Left renal cortex interstitium (tissue), 4 donors: ENCODE data around the gene MCL1. TPM values are rescaled to one million over a fixed set of nuclear protein-coding genes. Genes with fewer than 3 reads are reported as not detected.
"Not testable (repeated sequence)": the region's sequence is repeated elsewhere in the genome, so short reads cannot be mapped to it uniquely, and the experiment has no call there.

Source experiments
- DNase-seq, 4 donors: peaks; one replicate each; pipeline ENCODE4 v3.0.0-alpha.2; 2013; ENCODE audit warnings: low read depth in 4 of 4, low spot score in 2 of 4, missing footprints in 1 of 4
- polyA plus RNA-seq, 4 donors: library from polyadenylated mRNA; unstranded; fragments of 120-200 nt; gene quantifications; one replicate each; pipeline ENCODE4 v1.2.1, GENCODE V29; 2013; ENCODE audit not compliant: insufficient read length in 4 of 4

The MCL1 gene
- 100 to 1,000 TPM; 142 to 214 (median 160) TPM for polyA plus RNA-seq

GRCh38 chr1:150579110-150579944 is at the start of gene MCL1:
TSS of gene MCL1 (minus strand) at chr1:150579610. CDS start at chr1:150579530, 80 bp downstream.
- peak; percentile 84 to 93 (median 88) for DNase-seq

- DNase-seq: no peak
These were observed 49.3 kb upstream of the MCL1 start for GRCh38 chr1:150628766-150629114.

GRCh38 chr1:150627826-150628410 is 48.5 kb upstream of the MCL1 start:
- no peak for DNase-seq

DNA sequence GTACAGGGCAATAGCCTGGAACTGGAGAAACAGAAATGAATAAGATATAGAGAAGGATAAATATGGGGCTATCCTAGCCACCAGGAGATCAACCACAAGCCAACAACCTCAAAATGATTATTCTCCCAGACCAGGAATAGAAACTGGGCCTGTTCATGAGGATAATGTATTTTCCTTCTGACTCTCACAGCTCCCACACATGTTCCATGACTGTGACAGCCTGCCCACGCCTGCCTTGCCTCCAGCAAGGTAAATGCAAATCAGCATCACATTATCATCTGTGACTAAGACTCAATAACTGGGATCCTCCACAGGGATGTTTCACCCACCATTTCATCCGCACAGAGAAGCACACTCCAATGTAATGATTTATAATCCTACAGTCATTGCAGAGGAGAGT is 46.7 kb upstream of the MCL1 start:
- DNase-seq: no peak

DNA sequence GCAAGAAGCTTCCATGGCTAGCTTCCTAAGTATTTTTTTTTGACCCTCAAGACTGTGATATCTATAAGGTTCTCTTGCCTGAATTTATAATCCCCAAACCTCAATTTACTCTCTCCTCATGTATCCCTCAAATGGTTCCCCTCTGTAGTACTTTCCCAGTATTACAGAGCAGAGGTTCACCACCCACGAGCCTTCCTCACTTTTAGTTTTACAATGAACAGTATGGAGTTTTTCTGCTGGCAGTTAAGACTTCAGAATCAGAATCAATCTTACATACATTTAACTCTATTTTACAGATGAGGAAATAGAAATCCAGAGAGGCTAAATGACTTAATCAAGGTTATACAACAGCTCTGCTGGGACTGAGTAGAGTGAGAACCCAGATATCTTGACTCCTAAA is 45.1 kb upstream of the MCL1 start:
- DNase-seq: not testable (repeated sequence)

- DNase-seq: not testable (repeated sequence)
These were observed 44.7 kb upstream of the MCL1 start for GRCh38 chr1:150624134-150624533.

- no peak for DNase-seq
These were observed 43.0 kb upstream of the MCL1 start for GRCh38 chr1:150622303-150622975.

GRCh38 chr1:150621497-150622302 is 42.3 kb upstream of the MCL1 start:
- DNase-seq: peak in 1 of 4 donors; percentile 29

DNA sequence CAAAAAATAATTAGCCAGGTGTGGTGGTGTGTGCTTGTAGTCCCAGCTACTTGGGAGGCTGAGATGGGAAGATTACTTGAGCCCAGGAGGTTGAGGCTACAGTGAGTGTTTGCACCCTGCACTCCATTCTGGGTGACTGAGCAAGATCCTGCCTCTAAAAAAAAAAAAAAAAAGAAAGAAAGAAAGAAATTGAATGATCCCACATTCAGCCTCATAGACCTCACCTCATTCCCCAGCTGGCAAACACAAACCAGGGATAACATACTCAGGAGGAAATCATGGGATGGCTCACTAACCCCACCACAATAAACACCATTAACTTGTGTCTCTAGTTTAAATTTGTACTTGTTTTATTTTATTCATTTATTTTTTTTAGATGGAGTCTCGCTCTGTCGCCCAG is 41.5 kb upstream of the MCL1 start:
- no peak for DNase-seq

DNA sequence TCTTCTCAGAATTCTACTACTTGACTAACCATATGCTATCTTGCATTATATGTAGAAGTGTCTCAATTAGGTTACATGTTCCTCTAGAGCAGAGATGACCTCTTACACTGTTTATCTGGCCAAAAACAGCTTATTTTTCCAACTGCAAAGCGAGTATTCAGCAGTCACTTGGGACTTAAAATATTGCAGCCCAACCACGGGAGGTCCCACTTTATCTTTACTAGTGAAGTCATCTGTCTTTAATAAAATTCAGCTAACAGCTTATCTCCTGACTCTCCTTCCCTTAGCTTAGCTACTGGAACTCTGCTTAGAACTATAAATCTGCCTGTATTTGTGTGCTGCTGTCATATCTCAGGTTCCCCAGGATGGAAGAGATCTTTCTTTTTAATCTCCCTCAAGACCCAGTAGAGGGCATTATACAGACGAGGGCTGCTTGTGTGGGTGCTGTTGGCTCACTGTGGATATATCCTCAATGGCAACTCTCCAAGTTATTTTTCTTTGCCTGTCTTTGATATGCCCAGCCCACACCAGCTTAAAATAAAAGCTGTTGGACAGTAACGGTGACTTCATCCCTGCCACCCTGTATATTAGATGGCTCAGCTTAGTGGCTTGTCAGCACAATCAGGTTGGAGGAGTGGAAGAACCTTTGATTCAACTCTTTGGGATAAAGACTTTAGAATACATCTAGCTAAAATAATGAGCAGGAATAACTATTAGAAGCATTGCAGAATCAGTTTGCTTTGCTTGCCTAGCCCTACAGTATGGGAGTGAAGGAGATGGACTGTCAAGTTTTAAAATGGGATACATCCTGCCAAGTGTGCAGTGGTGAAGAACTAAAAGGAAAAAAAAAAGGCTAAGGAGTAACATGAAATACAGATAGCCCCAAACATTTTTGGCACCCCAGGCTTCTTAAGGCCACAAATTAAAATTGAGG is 40.4 kb upstream of the MCL1 start:
- DNase-seq: no peak

DNA sequence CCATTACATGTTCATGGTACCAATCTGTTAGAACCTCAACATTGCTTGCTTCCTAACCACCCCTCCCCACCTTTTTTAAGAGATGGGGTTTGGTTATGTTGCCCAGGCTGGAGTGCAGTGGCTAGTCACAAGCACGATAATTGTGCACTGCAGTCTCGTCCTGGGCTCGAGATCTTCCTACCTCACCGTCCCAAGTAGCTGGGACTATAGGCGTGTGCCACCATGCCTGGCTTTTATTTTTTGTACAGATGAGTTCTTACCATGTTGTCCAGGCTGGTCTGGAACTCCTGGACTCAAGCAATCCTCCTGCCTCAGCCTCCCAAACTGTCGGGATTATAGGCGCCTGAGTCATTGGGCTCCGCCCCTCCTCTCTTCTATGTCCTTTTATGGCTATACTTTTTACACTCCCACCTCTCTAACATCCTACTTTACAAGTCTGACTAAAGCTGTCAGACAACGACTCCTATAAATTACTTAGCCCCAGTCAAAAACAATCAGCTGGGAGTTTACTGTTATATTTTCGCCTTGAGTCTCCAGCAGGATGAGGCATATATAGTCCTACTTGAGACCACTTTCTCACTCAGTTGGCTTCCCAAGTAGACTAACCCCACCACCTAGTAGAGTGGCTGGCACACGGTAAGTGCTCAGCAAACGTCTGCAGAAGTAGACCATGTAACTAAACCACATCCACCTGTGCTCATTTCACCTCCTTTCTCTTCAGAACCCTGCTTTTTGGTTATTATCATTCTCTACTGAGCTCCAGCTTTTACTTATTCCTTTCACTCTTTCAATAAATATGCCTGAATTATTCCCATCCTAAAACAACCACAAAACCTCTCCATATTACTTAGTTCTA is 36.2 kb upstream of the MCL1 start:
- DNase-seq: no peak

DNA sequence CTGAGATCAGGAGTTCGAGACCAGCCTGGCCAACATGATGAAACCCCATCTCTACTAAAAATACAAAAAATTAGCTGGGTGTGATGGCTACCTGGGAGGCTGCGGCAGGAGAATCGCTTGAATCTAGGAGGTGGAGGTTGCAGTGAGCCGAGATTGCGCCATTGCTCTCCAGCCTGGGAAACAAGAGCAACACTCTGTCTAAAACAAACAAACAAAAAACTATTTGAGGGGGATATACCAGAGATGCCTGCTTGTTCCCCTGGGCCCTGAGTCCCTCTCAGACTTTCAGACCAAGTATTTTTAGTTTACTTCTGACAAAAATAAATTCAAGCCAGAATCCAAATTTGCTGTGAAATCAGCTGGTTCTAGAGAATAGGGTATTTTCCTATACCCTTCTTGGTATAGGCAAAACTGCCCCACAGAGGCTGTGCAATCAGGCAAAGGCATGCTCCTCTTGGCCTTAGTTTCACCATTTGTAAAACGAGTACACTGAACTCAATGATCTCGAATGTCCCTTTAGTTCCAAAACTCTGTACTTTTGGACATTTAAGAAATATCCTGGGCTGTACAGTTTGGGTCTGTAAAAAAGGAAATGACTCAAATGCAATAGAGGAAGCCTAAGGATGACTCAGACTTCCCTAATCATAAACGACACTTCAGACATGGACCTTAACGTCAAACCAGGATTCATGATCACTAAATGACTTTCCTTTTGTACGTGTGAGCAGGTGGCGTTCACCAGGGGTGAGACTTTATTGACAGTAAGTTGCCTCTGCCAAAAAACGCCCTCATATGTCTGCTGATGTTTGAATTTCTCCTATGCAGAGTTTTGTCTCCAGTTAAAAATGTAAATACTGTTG is 33.9 kb upstream of the MCL1 start:
- no peak for DNase-seq

GRCh38 chr1:150612014-150612345 is 32.6 kb upstream of the MCL1 start:
- DNase-seq: no peak

DNA sequence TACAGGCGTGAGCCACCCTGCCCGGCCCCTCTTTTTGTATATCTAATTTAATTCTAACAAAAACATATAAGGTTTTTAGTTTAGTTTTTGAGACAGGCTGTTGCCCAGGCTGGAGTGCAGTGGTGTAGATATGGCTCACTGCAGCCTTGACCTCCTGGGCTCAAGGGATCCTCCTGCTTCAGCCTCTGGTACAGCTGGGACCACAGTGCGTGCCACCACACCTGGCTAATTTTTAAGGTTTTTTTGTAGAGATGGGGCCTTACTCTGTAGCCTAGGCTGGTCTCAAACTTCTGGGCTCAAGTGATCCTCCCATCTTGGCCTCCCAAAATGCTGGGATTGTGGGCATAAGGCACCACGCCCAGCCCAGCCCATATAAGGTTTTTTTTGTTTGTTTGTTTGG is 31.2 kb upstream of the MCL1 start:
- DNase-seq: no peak

DNA sequence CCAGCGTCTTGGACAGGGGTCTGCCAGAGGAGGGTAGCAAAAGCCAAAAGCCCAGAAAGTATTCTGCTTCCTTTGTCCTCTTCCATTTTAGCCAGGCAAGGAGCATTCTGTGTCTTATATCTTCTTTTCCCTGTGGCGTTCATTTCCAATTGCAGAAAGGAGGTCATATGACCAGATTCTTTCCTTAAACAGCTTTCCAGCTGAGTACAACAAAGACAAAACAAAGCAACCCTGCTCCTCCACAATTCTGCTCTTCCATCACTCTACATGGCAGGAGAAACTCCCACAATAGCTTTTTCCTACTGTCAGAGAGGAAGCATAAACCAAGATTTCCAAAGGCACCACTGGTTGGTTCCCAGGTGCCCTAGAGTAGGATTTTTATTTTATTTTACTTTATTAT is 30.3 kb upstream of the MCL1 start:
- no peak for DNase-seq

GRCh38 chr1:150606463-150607142 is 27.2 kb upstream of the MCL1 start:
- no peak for DNase-seq

DNA sequence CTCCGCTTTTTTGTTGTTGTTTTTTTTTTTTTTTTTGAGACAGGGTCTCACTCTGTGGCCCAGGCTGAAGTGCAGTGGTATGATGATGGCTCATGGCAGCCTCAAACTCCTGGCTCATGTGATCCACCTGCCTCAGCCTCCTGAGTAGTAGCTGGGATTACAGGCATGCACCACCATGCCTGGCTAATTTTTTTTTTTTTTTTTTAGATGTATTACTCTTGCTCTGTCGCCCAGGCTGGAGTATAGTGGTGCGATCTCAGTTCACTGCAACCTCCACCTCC is 26.0 kb upstream of the MCL1 start:
- not testable (repeated sequence) for DNase-seq

DNA sequence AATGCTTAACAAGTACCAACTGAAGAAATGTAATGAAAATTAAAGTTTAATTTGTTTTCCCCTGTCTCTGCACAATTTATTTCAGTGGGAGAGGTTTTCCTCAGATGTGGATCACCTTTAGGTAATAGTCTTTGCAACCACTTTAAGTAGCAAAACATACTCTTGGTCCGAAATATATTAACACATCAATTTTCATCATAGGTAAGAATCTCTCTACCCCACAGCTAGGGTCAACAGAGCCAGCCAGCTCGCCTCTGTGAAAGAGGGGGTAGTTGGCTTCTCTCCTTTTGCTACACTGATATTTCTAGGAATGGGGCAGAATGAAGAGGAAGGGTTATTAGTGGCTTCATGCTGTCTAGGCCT is 24.8 kb upstream of the MCL1 start:
- DNase-seq: no peak
